B cell (primary cell): ENCODE data around the gene SDK1. TPM values are rescaled to one million over a fixed set of nuclear protein-coding genes. Genes with fewer than 3 reads are reported as not detected.

Experiments
- ATAC-seq: fragments of 200-7000 bp; cut with Tn5 transposase; one replicate; pipeline ENCODE4 v1.10.0; 2021; ENCODE audit warnings: low read depth, mild to moderate bottlenecking, moderate number of reproducible peaks, moderate library complexity
- CTCF ChIA-PET: fragments of 350-600 bp; sonication (Branson Sonifier 250); formaldehyde crosslinking; loops from one replicate; lab custom pipeline; 2021; ENCODE audit warnings: antibody characterized with exemption, inconsistent platforms; lab: Charles Lee
- POLR2A ChIA-PET: fragments of 350-600 bp; sonication (Branson Sonifier 250); formaldehyde crosslinking; loops from one replicate; lab custom pipeline; 2021; ENCODE audit warnings: antibody characterized with exemption; lab: Charles Lee
- DNase-seq: peaks from one replicate; pipeline ENCODE4 v3.0.0; 2013
- H2AFZ ChIP-seq: 2 replicates; pipeline ENCODE4 v1.6.1; 2012; ENCODE audit warnings: mild to moderate bottlenecking, low read depth, low read length; ENCODE audit not compliant: insufficient read depth, poor library complexity, severe bottlenecking
- H3K27ac ChIP-seq, 2 donors: 1 replicate in 1 of 2; 2 replicates in 1 of 2; pipeline ENCODE4 v1.5.1; 2012 to 2013; ENCODE audit warnings: low read length in 2 of 2, mild to moderate bottlenecking in 2 of 2, moderate library complexity in 1 of 2
- H3K27me3 ChIP-seq, 4 experiments: fragments of 200-600 bp in 1 of 4; sonication (generic) in 1 of 4; replicated peaks in 1 of 4; 1 replicate in 2 of 4; 2 replicates in 2 of 4; pipeline versions ENCODE4 v1.6.1 to v1.7.0; 2013 to 2016; ENCODE audit warnings: low read length in 3 of 4, mild to moderate bottlenecking in 2 of 4, mixed read lengths in 1 of 4, moderate library complexity in 1 of 4; ENCODE audit not compliant: insufficient read depth in 4 of 4, control insufficient read depth in 3 of 4; ENCODE audit errors: control extremely low read depth in 1 of 4
- H3K36me3 ChIP-seq, 2 experiments: replicated peaks in 1 of 2; 1 replicate in 1 of 2; 2 replicates in 1 of 2; pipeline versions ENCODE4 v1.6.1 to v1.7.1; 2013; ENCODE audit warnings: low read length in 1 of 2; ENCODE audit not compliant: insufficient read depth in 2 of 2, control insufficient read depth in 1 of 2; ENCODE audit errors: control extremely low read depth in 1 of 2, extremely low read depth in 1 of 2
- H3K4me1 ChIP-seq, 2 donors: fragments of 200-600 bp in 1 of 2; sonication (generic) in 1 of 2; 1 replicate in 1 of 2; 2 replicates in 1 of 2; pipeline versions ENCODE4 v1.5.1 to v1.6.1; 2013 to 2017; ENCODE audit warnings: low read length in 2 of 2; ENCODE audit not compliant: control insufficient read depth in 2 of 2, insufficient read depth in 2 of 2
- H3K4me2 ChIP-seq: replicated peaks from 2 replicates; pipeline ENCODE3; 2012; ENCODE audit warnings: mild to moderate bottlenecking, low read depth, low read length; ENCODE audit not compliant: poor library complexity, severe bottlenecking
- H3K4me3 ChIP-seq, 5 experiments: fragments of 200-600 bp in 1 of 5; sonication (generic) in 1 of 5; 1 replicate in 3 of 5; 2 replicates in 2 of 5; pipeline versions ENCODE4 v1.5.1 to v1.7.0; 2011 to 2016; ENCODE audit warnings: low read length in 4 of 5, mild to moderate bottlenecking in 4 of 5, low read depth in 2 of 5, control low read depth in 1 of 5, moderate library complexity in 1 of 5; ENCODE audit not compliant: insufficient read depth in 1 of 5; ENCODE audit errors: control extremely low read depth in 1 of 5, extremely low read depth in 1 of 5
- H3K79me2 ChIP-seq: fragments of 200-600 bp; sonication (generic); one replicate; pipeline ENCODE4 v1.6.0; 2016; ENCODE audit warnings: low read length; ENCODE audit not compliant: control insufficient read depth, insufficient read depth
- H3K9ac ChIP-seq: fragments of 200-600 bp; sonication (generic); 2 replicates; pipeline ENCODE4 v1.6.1; 2017; ENCODE audit warnings: mild to moderate bottlenecking, low read length, moderate library complexity
- H3K9me3 ChIP-seq, 3 donors: one replicate each; pipeline versions ENCODE4 v1.6.1 to v1.7.1; 2013; ENCODE audit warnings: low read length in 2 of 3; ENCODE audit not compliant: control insufficient read depth in 2 of 3, insufficient read depth in 1 of 3; ENCODE audit errors: control extremely low read depth in 1 of 3
- H4K20me1 ChIP-seq: 2 replicates; pipeline ENCODE4 v1.6.0; 2012; ENCODE audit warnings: mild to moderate bottlenecking, low read length; ENCODE audit not compliant: insufficient read depth, control insufficient read depth, poor library complexity, severe bottlenecking
- H3K27ac Mint-ChIP-seq: one replicate; pipeline ENCODE4 v1.8.0; 2021; ENCODE audit warnings: mixed read lengths
- H3K27me3 Mint-ChIP-seq: one replicate; pipeline ENCODE4 v1.8.0; 2021; ENCODE audit warnings: mixed read lengths
- H3K4me1 Mint-ChIP-seq: one replicate; pipeline ENCODE4 v1.8.0; 2021; ENCODE audit warnings: mixed read lengths
- H3K4me3 Mint-ChIP-seq: one replicate; pipeline ENCODE4 v1.8.0; 2021; ENCODE audit warnings: mixed read lengths
- H3K9me3 Mint-ChIP-seq: one replicate; pipeline ENCODE4 v1.8.0; 2022; ENCODE audit warnings: mixed read lengths; ENCODE audit not compliant: insufficient read depth
- CTCF ChIP-seq: fragments of 200-600 bp; IDR thresholded peaks from one replicate; pipeline ENCODE4 v1.8.0; 2022; ENCODE audit warnings: antibody characterized with exemption, mild to moderate bottlenecking
- EZH2 ChIP-seq: IDR thresholded peaks from 2 replicates; pipeline ENCODE4 v1.6.1; 2012; ENCODE audit warnings: borderline replicate concordance, low read depth, mild to moderate bottlenecking, moderate library complexity, low read length; ENCODE audit not compliant: insufficient read depth, poor library complexity, severe bottlenecking
- WGBS: methylation state at CpG from one replicate; pipeline ENCODE4 v1.1.5; 2013; ENCODE audit warnings: missing lambda C conversion rate; ENCODE audit not compliant: insufficient coverage; 5-methylcytosine and 5-hydroxymethylcytosine counted together
- intact Hi-C: fragments of 100-400 bp; cut with micrococcal nuclease; formaldehyde crosslinking; loops from one replicate; pipeline ENCODE4 v1.10.0; 2022
- polyA plus RNA-seq: library from polyadenylated mRNA; depleted of rRNA; stranded (reverse); fragments of >200 nt; gene quantifications from 2 replicates; pipeline ENCODE4 v1.2.3, GENCODE V29; 2012
- total RNA-seq, 2 donors: library from RNA; stranded (reverse); fragments of 120-200 nt in 1 of 2; gene quantifications; 1 replicate in 1 of 2; 2 replicates in 1 of 2; pipeline versions ENCODE4 v1.2.3 to v1.2.4, GENCODE V29; 2013 to 2022

Gene SDK1
- total and polyA plus RNA-seq, 2 donors (not counting 1 experiment from before 2014, with no cell fraction given), result 0.73 to 2.0 TPM

GRCh38 chr7:3292694-3293093 lies 8.4 kb upstream of the SDK1 start:
- peaks cover 16% of the 10 kb centered on the region for H3K27me3 Mint-ChIP-seq
- no peak overlapping the region for H3K4me3 ChIP-seq
- no peaks in the 10 kb centered on the region for H3K79me2 ChIP-seq
- peaks cover 7% of the 10 kb centered on the region for H3K9me3 Mint-ChIP-seq
- no peak for ATAC-seq
- H3K27me3 ChIP-seq, result peaks cover 0 to 11% (median 0%) of the 10 kb centered on the region in 4 experiments
- H3K4me1 Mint-ChIP-seq, result no peaks in the 10 kb centered on the region
- intact Hi-C loops, result no loop called here
- no peak overlapping the region for H3K27ac ChIP-seq
- H3K4me1 ChIP-seq, result no peaks in the 10 kb centered on the region
- no peak overlapping the region for H2AFZ ChIP-seq
- ChIA-PET CTCF (no interaction called here), POLR2A (no interaction called here)
- no peak for DNase-seq
- H4K20me1 ChIP-seq, result no peaks in the 10 kb centered on the region
- H3K27ac Mint-ChIP-seq, result no peak overlapping the region
- TF ChIP-seq CTCF (no peak), EZH2 (no peak)
- no peak overlapping the region for H3K9ac ChIP-seq
- H3K4me2 ChIP-seq, result no peak overlapping the region
- H3K9me3 ChIP-seq, result peaks cover 0 to 4% (median 0%) of the 10 kb centered on the region in 3 donors
- H3K4me3 Mint-ChIP-seq, result no peak overlapping the region
- H3K36me3 ChIP-seq, result no peaks in the 10 kb centered on the region
- WGBS, result 84% methylated on average over 5 of the region's 7 CpGs

- no peak overlapping the region for H3K27ac ChIP-seq
- H3K9ac ChIP-seq, result no peak overlapping the region
- TF ChIP-seq EZH2 (no peak), CTCF (no peak)
- 77% methylated on average over 9 of the region's 10 CpGs for WGBS
- H3K36me3 ChIP-seq, result no peaks in the 10 kb centered on the region
- no peak overlapping the region for H3K4me2 ChIP-seq
- ATAC-seq (no peak), DNase-seq (no peak)
- H3K9me3 Mint-ChIP-seq, result no peaks in the 10 kb centered on the region
- POLR2A ChIA-PET, result no interaction called here
- H3K27me3 Mint-ChIP-seq, result peaks cover 23% of the 10 kb centered on the region
- no peak overlapping the region for H3K4me3 ChIP-seq
- peaks cover 2% of the 10 kb centered on the region for H3K4me1 Mint-ChIP-seq
- H3K79me2 ChIP-seq, result no peaks in the 10 kb centered on the region
- H3K4me1 ChIP-seq, result no peaks in the 10 kb centered on the region
- peaks cover 0 to 19% (median 4%) of the 10 kb centered on the region in 4 experiments for H3K27me3 ChIP-seq
- no peaks in the 10 kb centered on the region for H4K20me1 ChIP-seq
- no peak overlapping the region for H3K27ac Mint-ChIP-seq
- CTCF ChIA-PET, result no interaction called here
- H2AFZ ChIP-seq, result no peak overlapping the region
- no peak overlapping the region for H3K4me3 Mint-ChIP-seq
- H3K9me3 ChIP-seq, result peaks cover 0 to 4% (median 0%) of the 10 kb centered on the region in 3 donors
- intact Hi-C loops, result no loop called here
These were observed 6.5 kb upstream of the SDK1 start for GRCh38 chr7:3294432-3295100.
